ENCODE results near the gene MAD1L1. TPM values are rescaled to one million over a fixed set of nuclear protein-coding genes. Genes with fewer than 3 reads are reported as not detected.

Gene MAD1L1
- total and polyA plus RNA-seq, 2 of the 13 experiments (the other 11 are each of a cell fraction or from before 2014, with no cell fraction given) = 17.4 to 64.7 TPM

GRCh38 chr7:1964913-1965578, 267.7 kb downstream of the MAD1L1 start:
- CTCF ChIA-PET (ENCODE audit: low intra/inter-chr PET ratio, low total read pairs) = no interaction called here
- Histone ChIP-seq H3K36me3 (replicated peaks in 1 of 2; ENCODE audit: control insufficient read depth in 1 of 2, insufficient read depth in 2 of 2, low read length in 2 of 2) (peaks cover 0 to 16% of the 10 kb centered on the region in 2 experiments; a peak in 2 of 5 replicates), H3K79me2 (ENCODE audit: insufficient read depth, low read length) (no peaks in the 10 kb centered on the region), H3K9me3 (ENCODE audit: low read length) (no peaks in the 10 kb centered on the region), H3K4me2 (ENCODE audit: low read depth, low read length) (no peak overlapping the region), H3K27ac (ENCODE audit: extremely low read length, insufficient read depth, low read length) (no peak overlapping the region), H3K9ac (ENCODE audit: insufficient read depth, low read depth, low read length) (no peak overlapping the region), H3K4me3 (replicated peaks in 1 of 3; ENCODE audit: insufficient read depth in 1 of 3, low read depth in 2 of 3, low read length in 3 of 3) (no peak overlapping the region), H3K4me1 (ENCODE audit: insufficient read depth, low read length) (no peaks in the 10 kb centered on the region), H4K20me1 (ENCODE audit: insufficient read depth, low read length) (no peaks in the 10 kb centered on the region), H3K27me3 (ENCODE audit: control insufficient read depth in 1 of 2, insufficient read depth in 2 of 2, low read length in 2 of 2) (no peaks in the 10 kb centered on the region), H2AFZ (ENCODE audit: low read length) (no peak overlapping the region)
- 95% methylated on average over 20 of the region's 25 CpGs for WGBS (ENCODE audit: low lambda C conversion rate)
- no peak for DNase-seq (ENCODE audit: low spot score)
- intact Hi-C loops (cut with micrococcal nuclease; ENCODE audit: unreplicated experiment) (no loop called here), in situ Hi-C loops (cut with HindIII; ENCODE audit: extremely low pct_ligation_motif_present, low pct_unique_long_range_greater_than_20kb) (no loop called here)
- FAIRE-seq = no peak
- BruUV-seq (replicated peaks) = no TSS peak
- TF ChIP-seq, protein P1, sequence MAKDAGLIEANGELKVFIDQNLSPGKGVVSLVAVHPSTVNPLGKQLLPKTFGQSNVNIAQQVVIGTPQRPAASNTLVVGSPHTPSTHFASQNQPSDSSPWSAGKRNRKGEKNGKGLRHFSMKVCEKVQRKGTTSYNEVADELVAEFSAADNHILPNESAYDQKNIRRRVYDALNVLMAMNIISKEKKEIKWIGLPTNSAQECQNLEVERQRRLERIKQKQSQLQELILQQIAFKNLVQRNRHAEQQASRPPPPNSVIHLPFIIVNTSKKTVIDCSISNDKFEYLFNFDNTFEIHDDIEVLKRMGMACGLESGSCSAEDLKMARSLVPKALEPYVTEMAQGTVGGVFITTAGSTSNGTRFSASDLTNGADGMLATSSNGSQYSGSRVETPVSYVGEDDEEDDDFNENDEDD (CRISPR knock-in tag; IDR thresholded peaks at IDR 0.05; ENCODE audit: borderline replicate concordance) = no peak
- POLR2A ChIA-PET = no interaction called here
- no peak; the same call in 2 of the 3 replicates for ATAC-seq

DNA sequence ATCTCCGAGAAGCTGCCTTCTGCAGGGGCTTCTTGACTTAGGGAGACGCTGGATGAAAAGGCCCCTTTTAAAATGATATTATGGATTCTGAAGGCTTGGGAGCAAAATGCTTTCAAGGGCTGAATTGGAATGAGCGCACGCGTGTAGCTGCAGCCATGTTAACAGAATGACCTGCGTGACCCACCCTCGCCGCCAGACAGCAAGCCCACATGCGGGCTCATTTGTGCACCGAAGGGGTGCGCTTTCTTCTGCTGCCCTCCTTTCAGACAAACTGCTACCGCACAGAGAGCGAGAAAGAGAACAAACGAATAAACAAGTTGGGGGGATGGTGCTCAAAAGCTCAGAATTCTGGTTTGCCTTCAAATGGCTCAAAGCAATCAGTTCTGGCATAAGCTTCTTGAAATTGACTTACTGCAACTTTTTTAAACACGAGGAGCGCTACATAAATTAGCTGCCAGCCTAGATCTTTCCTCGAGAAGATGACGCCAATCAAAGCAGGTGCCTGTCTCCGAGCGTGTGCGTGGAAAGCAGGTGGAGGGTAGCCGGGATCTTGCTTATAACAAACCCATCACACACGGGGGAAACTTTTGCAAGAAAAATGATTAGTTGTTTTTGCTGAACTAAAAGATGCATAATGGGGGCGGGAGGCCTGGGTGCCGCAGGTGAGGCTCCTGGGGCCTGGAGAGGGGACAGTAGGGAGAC, 268.4 kb downstream of the MAD1L1 start:
- peaks cover 0 to 16% of the 10 kb centered on the region in 2 experiments; a peak in 2 of 5 replicates for H3K36me3 ChIP-seq (replicated peaks in 1 of 2; ENCODE audit: control insufficient read depth in 1 of 2, insufficient read depth in 2 of 2, low read length in 2 of 2)
- no peak overlapping the region for H2AFZ ChIP-seq (ENCODE audit: low read length)
- ChIA-PET CTCF (ENCODE audit: low intra/inter-chr PET ratio, low total read pairs) (no interaction called here), POLR2A (no interaction called here)
- no peaks in the 10 kb centered on the region for H3K27me3 ChIP-seq (ENCODE audit: control insufficient read depth in 1 of 2, insufficient read depth in 2 of 2, low read length in 2 of 2)
- H3K79me2 ChIP-seq (ENCODE audit: insufficient read depth, low read length) = no peaks in the 10 kb centered on the region
- H3K4me2 ChIP-seq (ENCODE audit: low read depth, low read length) = no peak overlapping the region
- in situ Hi-C loops (cut with HindIII; ENCODE audit: extremely low pct_ligation_motif_present, low pct_unique_long_range_greater_than_20kb) = no loop called here
- no TSS peak for BruUV-seq (replicated peaks)
- DNase-seq (ENCODE audit: low spot score) (no peak), FAIRE-seq (no peak), ATAC-seq (no peak)
- no peak overlapping the region for H3K4me3 ChIP-seq (replicated peaks in 1 of 3; ENCODE audit: insufficient read depth in 1 of 3, low read depth in 2 of 3, low read length in 3 of 3)
- H3K9me3 ChIP-seq (ENCODE audit: low read length) = no peaks in the 10 kb centered on the region
- no peaks in the 10 kb centered on the region for H3K4me1 ChIP-seq (ENCODE audit: insufficient read depth, low read length)
- H4K20me1 ChIP-seq (ENCODE audit: insufficient read depth, low read length) = no peaks in the 10 kb centered on the region
- intact Hi-C loops (cut with micrococcal nuclease; ENCODE audit: unreplicated experiment) = no loop called here
- 95% methylated on average over 25 of the region's 25 CpGs for WGBS (ENCODE audit: low lambda C conversion rate)
- no peak overlapping the region for H3K9ac ChIP-seq (ENCODE audit: insufficient read depth, low read depth, low read length)
- H3K27ac ChIP-seq (ENCODE audit: extremely low read length, insufficient read depth, low read length) = no peak overlapping the region
- no peak for TF ChIP-seq ZNF225 (CRISPR knock-in tag; IDR thresholded peaks at IDR 0.05)
- no peak for TF ChIP-seq TEAD2 (CRISPR knock-in tag; IDR thresholded peaks at IDR 0.05)
- TF ChIP-seq, protein P2, sequence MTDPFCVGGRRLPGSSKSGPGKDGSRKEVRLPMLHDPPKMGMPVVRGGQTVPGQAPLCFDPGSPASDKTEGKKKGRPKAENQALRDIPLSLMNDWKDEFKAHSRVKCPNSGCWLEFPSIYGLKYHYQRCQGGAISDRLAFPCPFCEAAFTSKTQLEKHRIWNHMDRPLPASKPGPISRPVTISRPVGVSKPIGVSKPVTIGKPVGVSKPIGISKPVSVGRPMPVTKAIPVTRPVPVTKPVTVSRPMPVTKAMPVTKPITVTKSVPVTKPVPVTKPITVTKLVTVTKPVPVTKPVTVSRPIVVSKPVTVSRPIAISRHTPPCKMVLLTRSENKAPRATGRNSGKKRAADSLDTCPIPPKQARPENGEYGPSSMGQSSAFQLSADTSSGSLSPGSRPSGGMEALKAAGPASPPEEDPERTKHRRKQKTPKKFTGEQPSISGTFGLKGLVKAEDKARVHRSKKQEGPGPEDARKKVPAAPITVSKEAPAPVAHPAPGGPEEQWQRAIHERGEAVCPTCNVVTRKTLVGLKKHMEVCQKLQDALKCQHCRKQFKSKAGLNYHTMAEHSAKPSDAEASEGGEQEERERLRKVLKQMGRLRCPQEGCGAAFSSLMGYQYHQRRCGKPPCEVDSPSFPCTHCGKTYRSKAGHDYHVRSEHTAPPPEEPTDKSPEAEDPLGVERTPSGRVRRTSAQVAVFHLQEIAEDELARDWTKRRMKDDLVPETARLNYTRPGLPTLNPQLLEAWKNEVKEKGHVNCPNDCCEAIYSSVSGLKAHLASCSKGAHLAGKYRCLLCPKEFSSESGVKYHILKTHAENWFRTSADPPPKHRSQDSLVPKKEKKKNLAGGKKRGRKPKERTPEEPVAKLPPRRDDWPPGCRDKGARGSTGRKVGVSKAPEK (CRISPR knock-in tag; IDR thresholded peaks at IDR 0.05; ENCODE audit: borderline replicate concordance) = no peak
- no peak for TF ChIP-seq ATF6 (CRISPR knock-in tag; conservative IDR thresholded peaks at IDR 0.05)
- TF ChIP-seq, protein P3, sequence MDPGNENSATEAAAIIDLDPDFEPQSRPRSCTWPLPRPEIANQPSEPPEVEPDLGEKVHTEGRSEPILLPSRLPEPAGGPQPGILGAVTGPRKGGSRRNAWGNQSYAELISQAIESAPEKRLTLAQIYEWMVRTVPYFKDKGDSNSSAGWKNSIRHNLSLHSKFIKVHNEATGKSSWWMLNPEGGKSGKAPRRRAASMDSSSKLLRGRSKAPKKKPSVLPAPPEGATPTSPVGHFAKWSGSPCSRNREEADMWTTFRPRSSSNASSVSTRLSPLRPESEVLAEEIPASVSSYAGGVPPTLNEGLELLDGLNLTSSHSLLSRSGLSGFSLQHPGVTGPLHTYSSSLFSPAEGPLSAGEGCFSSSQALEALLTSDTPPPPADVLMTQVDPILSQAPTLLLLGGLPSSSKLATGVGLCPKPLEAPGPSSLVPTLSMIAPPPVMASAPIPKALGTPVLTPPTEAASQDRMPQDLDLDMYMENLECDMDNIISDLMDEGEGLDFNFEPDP (CRISPR knock-in tag; conservative IDR thresholded peaks at IDR 0.05) = no peak
- TF ChIP-seq, protein P4, sequence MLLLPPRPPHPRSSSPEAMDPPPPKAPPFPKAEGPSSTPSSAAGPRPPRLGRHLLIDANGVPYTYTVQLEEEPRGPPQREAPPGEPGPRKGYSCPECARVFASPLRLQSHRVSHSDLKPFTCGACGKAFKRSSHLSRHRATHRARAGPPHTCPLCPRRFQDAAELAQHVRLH (CRISPR knock-in tag; IDR thresholded peaks at IDR 0.05; ENCODE audit: borderline replicate concordance, low read depth) = no peak
- TF ChIP-seq IKZF1 (IDR thresholded peaks at IDR 0.05) = no peak

Data from HepG2 (cell line).